Measurements from ENCODE around the gene C16orf74.

The C16orf74 gene

DNA sequence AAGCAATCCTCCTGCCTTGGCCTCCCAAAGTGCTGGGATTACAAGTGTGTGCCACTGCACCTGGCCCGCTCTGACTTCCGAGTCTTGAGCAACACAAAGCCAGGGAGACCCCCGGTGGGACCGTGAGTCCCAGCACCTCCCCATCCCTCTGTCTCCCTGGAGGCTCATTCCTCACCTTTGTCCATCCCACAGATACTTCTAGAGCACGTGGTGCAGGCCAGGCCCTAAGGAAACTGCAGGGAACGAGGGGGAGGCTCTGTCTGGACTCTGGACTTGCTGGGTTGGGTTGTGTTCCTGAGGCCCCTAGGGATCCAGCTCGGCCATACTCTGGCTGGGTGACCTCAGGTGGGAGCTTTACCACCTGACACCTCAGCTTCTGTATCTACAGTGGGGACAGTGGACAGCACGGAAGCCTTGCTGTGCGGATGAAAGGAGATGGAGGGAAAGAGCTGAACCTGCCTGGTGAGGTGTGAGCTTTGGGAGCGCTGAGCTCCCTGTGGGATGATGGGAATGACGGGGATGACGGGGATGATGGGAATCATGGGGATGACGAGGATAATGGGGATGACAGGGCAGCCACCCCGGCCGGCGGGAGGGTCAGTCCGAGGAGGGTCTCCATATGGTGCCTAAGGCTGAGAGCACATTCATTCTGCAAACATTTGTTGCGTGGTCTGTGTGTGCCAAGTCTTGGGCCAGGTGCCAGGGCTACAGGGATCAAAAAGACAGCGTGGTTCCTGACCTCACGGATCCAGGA is 26.6 kb downstream of the C16orf74 start:
- no peak for DNase-seq (ENCODE audit: extremely low spot score, insufficient read length, low read depth)
- FAIRE-seq: no peak

DNA sequence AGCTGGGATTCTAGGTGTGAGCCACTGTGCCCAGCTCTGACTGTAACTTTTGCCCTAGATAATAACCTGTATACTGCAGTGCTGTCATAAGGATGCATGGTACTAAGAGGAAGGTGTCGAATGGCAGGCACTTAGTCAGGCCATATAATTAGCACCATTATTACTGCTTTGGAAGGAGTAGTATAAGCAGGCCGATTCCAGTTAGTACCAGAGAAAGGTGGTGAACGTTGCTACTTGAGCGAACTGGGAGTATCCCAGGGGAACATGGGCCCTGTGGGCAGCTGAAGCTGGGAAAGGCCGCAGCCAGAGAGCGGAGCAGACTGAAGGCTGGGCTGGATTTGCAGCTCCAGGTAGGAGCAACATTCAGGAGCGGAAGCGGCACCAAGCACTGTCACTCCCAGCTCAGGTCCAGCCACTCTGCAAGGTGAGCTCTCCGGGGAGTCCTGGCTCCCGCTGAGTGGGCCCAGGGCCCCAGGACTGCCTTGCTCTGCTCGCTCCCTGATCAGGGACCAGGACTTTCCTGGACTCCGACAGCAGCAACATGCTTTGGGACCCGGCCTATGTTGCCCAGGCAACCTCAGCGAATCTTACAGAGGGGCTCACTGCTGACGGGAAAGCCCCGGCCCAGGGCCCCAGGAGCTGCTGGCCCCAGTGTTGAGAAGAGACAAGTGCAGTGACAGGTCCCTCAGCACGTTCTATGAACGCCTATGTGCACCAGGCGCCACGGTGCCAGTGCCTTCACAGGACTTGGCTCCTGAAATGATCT is 28.6 kb downstream of the C16orf74 start:
- FAIRE-seq (no peak), DNase-seq (ENCODE audit: extremely low spot score, insufficient read length, low read depth) (no peak)

DNA sequence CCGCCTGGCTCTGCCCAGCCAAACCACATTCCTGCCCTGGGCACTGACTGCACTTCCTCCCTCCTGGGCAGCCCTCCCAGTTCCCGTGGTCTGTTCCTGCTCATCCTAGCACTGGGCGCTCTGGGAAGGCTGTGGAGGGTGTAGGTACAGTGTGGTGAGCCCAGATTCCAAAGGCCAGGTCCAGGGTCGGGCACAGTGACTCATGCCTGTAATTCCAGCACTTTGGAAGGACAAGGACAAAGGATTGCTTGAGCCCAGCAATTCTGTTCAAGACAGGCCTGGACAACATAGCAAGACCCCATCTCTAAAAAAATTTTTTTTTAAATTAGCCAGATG is 30.6 kb downstream of the C16orf74 start:
- DNase-seq (ENCODE audit: extremely low spot score, insufficient read length, low read depth) (no peak), FAIRE-seq (no peak)

DNA sequence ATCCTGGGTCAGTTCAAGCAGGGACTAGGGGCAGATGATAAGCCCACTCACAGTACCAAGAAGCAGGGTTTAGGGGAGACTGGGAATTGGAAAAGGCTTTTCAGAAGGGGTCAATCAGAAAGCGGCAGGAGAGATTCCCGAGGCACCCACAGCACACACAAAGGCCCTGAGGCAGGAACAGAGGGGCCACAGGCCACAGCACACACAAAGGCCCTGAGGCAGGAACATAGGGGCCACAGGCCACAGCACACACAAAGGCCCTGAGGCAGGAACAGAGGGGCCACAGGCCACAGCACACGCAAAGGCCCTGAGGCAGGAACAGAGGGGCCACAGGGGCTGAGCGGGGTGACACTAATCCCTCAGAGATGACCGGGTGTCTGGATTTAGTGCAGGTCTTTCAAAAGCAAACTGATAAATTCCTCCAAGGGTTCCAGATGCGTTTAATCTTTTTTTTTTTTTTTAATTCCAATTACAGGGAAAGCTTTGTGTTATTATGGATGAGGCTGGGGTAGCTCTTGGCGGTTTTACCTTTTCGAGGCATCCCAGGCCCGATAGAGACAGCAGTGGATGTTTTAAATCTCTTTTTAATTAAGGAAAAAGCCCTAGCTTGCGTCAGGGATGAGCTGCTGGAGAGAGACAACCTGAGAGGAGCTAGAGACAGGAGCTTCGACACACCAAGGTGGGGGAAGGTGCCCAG is 31.1 kb downstream of the C16orf74 start:
- DNase-seq (ENCODE audit: extremely low spot score, insufficient read length, low read depth) (no peak), FAIRE-seq (no peak)

DNA sequence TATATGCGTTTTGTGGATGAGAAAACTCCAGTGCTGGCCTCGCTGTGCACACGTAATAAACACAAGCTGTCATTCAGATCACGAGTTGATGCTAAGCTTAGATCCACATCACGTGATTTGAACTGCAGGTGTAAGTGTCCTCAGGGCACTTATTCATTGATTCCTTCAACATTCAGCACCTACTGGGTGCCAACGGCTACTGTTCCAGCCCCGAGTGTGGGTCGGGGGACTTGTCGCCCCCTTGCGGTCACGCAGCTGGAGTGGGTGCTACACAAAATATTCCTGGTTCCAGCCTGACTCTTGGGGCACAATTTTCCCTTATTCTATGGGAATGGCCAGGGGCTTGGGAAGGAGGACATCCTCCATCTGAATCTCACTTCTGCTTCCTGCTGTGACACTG is 32.2 kb downstream of the C16orf74 start:
- no peak for DNase-seq (ENCODE audit: extremely low spot score, insufficient read length, low read depth)
- FAIRE-seq: no peak

- FAIRE-seq: no peak
- no peak for DNase-seq (ENCODE audit: extremely low spot score, insufficient read length, low read depth)
These were observed 32.8 kb downstream of the C16orf74 start for GRCh38 chr16:85718153-85718477.

DNA sequence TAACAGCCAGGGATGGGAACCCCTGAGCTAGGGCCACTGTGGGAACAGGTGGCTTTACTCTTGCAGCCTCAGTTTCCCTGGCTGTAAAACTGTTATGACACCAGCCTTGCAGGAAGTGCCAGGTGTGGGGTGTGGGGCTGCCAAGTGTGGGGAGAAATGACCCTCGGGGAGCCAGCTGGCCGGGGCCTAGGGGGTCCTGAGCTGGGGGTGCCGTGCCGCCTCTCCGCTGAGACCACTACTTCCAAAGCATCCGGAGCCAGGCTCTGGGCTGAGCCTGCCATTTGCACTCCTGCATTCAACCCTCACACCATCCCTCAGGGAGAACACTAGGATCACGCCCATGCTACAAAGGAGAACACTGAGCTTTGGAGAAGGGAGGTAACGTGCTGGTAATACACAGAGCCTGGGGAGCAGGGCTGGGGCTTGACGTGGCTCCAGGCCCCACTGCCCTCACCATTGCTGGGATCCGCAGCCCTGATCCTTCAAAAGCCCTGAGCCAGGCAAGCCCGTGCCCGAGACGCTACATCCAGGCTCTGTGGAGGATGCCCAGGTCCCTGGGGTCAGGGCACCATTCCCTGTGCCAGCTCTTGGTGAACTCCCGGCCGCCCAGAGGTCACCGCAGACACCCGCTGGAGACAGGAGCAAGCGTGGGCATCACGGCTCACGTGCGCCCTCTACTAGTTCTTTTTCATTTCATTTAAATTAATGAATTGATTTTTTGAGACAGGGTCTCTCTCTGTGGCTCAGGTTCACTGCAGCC is 33.3 kb downstream of the C16orf74 start:
- DNase-seq (ENCODE audit: extremely low spot score, insufficient read length, low read depth): peak; percentile 66
- peak; percentile 70 for FAIRE-seq

DNA sequence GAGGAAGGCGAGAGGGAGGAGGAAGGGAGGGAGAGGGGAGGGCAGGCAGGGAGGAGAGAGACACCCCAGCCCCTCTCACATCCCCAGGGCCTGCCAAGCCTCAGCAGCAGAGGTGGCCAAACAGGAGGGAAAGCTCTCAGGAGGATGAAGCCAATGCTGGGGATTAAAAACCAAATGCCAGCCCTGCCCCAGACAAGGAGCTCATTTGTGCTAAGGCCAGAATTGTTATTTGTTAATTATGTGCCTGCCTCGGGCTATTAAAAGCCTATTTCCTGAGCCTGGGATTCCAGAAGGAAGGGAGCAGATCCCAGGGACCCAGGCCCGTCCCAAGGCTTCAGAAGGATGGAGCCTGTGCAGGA is 34.2 kb downstream of the C16orf74 start:
- DNase-seq (ENCODE audit: extremely low spot score, insufficient read length, low read depth) (no peak), FAIRE-seq (no peak)

DNA sequence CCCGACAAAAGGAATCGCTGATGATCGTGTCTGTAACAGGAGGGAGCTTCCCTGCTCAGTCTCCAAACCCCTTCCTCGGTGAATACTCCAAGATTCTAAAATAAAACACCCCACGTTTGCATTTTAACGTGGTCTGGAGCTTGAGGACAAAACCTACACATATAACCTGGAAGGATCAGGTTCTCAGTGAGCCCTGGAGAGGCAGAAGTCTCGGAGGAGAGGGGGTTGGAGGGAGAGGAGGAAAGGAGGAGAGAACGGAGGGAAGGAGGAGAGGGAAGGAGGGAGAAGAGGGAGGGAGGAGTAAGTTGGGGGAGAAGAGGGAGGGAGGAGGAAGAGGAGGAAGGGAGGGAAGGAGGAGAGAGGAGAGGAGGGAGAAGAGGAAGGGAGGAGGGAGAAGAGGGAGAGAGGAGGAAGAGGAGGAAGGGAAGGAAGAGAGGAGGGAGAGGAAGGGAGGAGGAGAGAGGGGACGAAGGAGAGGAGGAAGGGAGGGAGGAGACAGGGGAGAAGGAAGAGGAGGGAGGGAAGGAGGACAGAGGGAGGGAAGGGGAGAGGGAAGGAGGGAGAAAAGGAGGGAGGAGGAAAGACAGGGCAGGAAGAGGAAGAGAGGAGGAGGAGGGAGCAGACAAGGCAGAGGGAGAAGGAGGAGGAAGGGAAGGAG is 34.7 kb downstream of the C16orf74 start:
- FAIRE-seq (no peak), DNase-seq (ENCODE audit: extremely low spot score, insufficient read length, low read depth) (no peak)

GRCh38 chr16:85715169-85716021 is 35.5 kb downstream of the C16orf74 start:
- FAIRE-seq (no peak), DNase-seq (ENCODE audit: extremely low spot score, insufficient read length, low read depth) (no peak)

- no peak for FAIRE-seq
- no peak for DNase-seq (ENCODE audit: extremely low spot score, insufficient read length, low read depth)
These were observed 38.1 kb downstream of the C16orf74 start for GRCh38 chr16:85712801-85713200.

DNA sequence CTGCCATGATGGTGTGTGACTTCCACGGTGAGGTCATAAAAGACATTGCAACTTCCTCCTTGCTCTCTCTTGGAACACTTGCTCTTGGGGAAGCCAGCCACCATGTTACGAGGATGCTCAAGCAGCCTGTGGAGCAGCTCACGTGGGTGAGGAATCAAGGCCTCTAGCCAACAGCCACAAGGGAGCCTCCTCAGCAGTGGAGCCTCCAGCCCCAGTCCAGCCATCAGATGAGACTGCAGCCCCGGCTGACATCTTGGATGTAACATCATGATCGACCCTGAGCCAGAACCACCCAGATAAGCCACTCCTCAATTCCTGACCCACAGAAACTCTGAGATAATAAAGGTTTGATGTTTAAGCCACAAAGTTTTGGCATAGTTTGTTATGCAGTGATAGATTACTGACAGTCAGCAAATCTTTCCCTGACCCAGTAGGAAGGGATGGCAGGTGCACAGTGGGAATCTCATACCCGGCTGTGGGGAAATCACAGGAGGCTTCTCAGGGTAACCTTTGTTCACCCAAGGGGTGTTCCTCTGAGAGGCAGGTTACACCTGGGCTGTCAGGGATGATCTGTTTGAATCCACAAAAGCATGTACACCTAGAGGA is 38.8 kb downstream of the C16orf74 start:
- DNase-seq (ENCODE audit: extremely low spot score, insufficient read length, low read depth) (no peak), FAIRE-seq (no peak)

GRCh38 chr16:85710732-85711131 is 40.2 kb downstream of the C16orf74 start:
- FAIRE-seq (no peak), DNase-seq (ENCODE audit: extremely low spot score, insufficient read length, low read depth) (no peak)

GRCh38 chr16:85709766-85710585 is 40.9 kb downstream of the C16orf74 start:
- FAIRE-seq: no peak
- no peak for DNase-seq (ENCODE audit: extremely low spot score, insufficient read length, low read depth)

DNA sequence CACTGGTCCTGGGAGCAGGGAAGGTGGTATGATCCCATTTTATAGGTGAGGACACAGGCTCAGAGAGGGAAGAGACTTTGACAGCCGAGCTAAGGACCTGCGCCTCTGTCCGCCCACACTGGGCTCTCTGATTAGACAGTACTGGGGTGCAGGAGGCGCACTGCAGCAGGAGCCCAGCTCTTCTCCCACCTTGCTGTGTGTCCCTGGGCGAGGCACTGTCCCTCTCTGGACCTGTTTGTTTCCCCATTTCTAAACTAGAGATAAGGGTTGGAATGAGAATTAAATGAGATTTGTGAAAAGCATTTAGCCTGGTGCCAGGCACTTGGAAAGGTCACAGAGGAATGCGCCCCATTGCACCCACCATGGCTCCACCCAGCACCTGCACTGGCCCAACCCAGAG is 42.6 kb downstream of the C16orf74 start:
- no peak for DNase-seq (ENCODE audit: extremely low spot score, insufficient read length, low read depth)
- no peak for FAIRE-seq

DNA sequence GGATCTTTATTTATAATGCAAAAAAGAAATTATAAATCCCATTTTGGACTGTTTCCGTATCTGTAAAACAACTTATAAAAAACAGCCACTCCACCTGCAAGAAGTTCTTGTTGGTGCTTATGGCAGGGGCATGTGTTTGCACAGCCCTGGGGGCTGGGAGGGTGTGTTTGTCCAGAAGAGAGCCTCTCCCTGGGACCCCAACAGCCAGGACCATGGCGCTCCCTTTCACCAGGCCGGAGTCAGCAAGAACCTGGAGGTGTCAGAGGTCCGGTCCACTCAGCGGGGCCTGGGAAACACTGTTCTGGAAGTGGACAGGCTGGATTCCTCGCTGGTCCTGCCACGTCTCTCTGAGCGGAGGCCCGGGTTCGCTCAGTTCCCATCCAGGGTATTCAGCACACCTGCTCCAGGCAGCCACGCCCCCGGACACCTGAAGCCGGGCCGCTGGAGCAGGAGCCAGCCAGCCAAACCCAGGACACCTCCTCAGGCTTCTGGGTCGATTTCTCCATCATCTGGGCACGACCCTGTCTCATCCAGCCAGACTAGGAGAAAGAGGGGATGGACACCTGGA is 43.3 kb downstream of the C16orf74 start:
- DNase-seq (ENCODE audit: extremely low spot score, insufficient read length, low read depth) (no peak), FAIRE-seq (no peak)

- FAIRE-seq: no peak
- DNase-seq (ENCODE audit: extremely low spot score, insufficient read length, low read depth): no peak
These were observed 44.4 kb downstream of the C16orf74 start for GRCh38 chr16:85706449-85707034.

All from GM18507 (cell line).